ENCODE results near the gene GAPDHS. TPM values are rescaled to one million over a fixed set of nuclear protein-coding genes. Genes with fewer than 3 reads are reported as not detected.

Gene GAPDHS
- total RNA-seq, 1 donor from 2014 or later, result not detected

DNA sequence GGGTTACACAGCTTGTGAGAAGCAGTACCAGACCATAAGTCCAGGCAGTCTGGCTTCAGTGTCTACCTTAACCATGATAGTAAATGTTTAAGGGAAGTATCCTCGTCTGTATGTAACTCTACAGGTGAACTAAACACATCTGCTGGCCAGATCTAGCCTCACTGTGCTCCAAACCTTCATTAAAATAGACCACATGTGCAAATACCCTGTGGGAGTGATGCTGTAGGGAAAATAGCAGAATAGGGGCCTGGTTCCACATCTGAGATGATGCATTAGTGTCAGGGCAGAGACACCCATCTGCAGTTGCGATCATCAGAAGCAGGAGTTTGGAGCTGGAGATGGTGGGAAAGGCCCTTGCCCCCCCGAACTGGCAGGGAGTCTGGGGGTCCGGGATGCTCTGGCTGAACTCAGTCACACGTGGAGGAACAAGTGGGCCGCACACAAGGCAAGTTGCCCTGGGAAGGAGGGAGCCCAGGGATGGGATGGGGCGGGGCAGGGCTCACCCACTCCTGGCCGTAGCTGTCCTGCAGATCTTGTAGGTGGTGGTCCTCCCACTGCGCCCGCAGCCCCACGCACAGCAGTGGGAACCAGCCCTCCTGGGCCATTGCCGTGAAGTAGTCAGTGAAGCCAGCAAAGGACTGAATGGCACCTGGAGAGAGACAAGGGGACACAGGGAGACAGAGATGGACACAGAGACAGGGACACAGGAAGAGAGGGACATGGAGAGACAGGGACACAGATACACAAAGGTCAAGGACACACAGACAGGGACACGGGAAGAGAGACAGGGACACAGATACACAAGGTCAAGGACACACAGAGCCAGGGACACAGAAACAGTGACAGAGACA is 19.5 kb downstream of the GAPDHS start:
- Mint-ChIP-seq H3K36me3 (ENCODE audit: unreplicated experiment) (no peaks in the 10 kb centered on the region), H3K9me3 (ENCODE audit: unreplicated experiment) (peaks cover 10% of the 10 kb centered on the region), H3K4me1 (ENCODE audit: low read depth, unreplicated experiment) (no peaks in the 10 kb centered on the region), H3K4me3 (ENCODE audit: unreplicated experiment) (peak overlapping the region; percentile 50), H3K27ac (ENCODE audit: unreplicated experiment) (no peak overlapping the region), H3K27me3 (ENCODE audit: unreplicated experiment) (peaks cover 16% of the 10 kb centered on the region)
- TF ChIP-seq, protein P1, sequence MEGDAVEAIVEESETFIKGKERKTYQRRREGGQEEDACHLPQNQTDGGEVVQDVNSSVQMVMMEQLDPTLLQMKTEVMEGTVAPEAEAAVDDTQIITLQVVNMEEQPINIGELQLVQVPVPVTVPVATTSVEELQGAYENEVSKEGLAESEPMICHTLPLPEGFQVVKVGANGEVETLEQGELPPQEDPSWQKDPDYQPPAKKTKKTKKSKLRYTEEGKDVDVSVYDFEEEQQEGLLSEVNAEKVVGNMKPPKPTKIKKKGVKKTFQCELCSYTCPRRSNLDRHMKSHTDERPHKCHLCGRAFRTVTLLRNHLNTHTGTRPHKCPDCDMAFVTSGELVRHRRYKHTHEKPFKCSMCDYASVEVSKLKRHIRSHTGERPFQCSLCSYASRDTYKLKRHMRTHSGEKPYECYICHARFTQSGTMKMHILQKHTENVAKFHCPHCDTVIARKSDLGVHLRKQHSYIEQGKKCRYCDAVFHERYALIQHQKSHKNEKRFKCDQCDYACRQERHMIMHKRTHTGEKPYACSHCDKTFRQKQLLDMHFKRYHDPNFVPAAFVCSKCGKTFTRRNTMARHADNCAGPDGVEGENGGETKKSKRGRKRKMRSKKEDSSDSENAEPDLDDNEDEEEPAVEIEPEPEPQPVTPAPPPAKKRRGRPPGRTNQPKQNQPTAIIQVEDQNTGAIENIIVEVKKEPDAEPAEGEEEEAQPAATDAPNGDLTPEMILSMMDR (IDR thresholded peaks at IDR 0.05; ENCODE audit: partially characterized antibody, unreplicated experiment), result no peak
- no peak for DNase-seq

DNA sequence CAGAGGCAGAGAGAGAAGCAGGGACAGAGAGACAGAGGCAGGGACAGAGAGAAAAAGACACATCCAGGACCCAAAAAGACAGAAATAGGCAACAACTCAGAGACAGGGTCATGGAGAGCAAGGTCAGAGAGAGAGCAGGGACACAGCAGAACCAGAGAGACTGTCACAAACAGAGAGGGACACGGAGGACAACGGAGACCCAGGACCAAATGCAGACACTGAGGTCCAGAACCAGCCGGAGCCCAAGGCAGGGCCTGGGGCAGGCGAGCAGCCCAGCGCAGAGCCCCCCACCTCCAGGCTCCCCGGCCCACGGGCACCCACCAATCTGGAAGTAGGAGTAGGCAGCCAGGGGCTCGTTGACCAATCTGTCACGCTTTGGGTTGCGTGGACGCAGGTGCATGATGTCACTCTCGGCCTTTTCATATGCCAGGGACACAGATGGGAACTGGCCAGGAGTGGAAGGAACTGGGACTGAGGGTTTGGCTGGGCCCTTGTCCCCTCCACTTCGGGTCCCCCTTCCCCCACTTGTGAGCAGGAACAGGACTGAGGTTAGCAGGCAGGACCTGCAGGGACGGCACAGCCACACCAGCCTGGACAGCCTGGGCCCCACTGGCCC is 20.2 kb downstream of the GAPDHS start:
- H3K36me3 Mint-ChIP-seq (ENCODE audit: unreplicated experiment), result no peaks in the 10 kb centered on the region
- peaks cover 18% of the 10 kb centered on the region for H3K27me3 Mint-ChIP-seq (ENCODE audit: unreplicated experiment)
- H3K27ac Mint-ChIP-seq (ENCODE audit: unreplicated experiment), result no peak overlapping the region
- TF ChIP-seq, protein P1 (IDR thresholded peaks at IDR 0.05; ENCODE audit: partially characterized antibody, unreplicated experiment), result no peak
- peak overlapping the region; percentile 50 for H3K4me3 Mint-ChIP-seq (ENCODE audit: unreplicated experiment)
- peaks cover 8% of the 10 kb centered on the region for H3K9me3 Mint-ChIP-seq (ENCODE audit: unreplicated experiment)
- no peaks in the 10 kb centered on the region for H3K4me1 Mint-ChIP-seq (ENCODE audit: low read depth, unreplicated experiment)
- no peak for DNase-seq

DNA sequence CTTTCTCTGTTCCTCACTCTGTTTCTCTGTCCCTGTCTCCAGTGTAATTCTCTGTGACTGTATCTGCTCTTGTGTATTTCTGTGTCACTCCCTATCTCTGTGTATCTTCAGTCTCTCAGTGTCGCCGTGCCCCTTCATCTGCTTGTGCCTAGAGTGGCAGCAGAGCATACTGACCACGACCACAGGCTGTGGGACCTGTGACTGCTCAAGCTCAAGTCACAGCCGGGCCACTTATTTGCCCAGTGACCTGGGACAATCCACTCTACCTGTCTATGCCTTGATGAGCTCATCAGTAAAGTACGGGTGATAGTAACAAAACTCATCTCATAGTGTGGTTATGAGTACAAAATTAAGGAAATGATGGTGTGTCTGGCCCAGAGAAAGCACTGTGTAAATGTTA is 20.8 kb downstream of the GAPDHS start:
- Mint-ChIP-seq H3K27ac (ENCODE audit: unreplicated experiment) (no peak overlapping the region), H3K9me3 (ENCODE audit: unreplicated experiment) (peaks cover 4% of the 10 kb centered on the region), H3K4me1 (ENCODE audit: low read depth, unreplicated experiment) (no peaks in the 10 kb centered on the region), H3K36me3 (ENCODE audit: unreplicated experiment) (no peaks in the 10 kb centered on the region), H3K4me3 (ENCODE audit: unreplicated experiment) (no peak overlapping the region), H3K27me3 (ENCODE audit: unreplicated experiment) (peaks cover 17% of the 10 kb centered on the region)
- TF ChIP-seq, protein P1 (IDR thresholded peaks at IDR 0.05; ENCODE audit: partially characterized antibody, unreplicated experiment), result no peak
- DNase-seq, result no peak

DNA sequence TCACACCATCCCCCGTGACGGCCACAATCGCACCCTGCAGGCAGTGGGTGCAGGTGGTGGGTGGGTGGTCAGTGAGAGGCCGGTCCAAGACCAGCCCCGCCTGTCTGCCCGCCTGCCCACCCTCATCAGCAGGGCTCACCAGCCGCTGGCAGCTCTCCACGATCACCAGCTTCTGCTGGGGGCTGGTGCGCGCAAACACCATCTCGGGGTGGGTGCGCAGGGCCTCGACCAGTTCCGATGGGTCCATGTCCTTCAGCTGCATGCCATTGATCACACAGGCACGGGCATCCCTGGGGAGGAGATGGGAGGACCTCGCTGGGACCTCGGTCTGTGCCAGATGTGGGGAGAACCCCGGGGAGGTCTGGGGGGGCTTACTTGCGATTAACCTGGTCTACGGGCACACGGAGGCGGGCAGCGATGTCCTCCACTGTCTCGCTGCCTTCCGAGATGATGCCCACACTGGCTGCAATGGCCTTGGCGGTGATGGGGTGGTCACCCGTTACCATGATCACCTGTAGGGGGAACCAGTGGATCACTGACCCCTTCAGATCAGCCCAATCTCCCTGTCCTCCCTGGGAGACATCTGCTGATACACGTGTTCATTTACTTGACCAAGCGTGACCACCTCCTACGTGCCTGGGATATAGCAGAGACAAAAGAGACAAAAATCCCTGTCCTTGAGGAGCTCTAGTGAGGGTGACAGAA is 22.2 kb downstream of the GAPDHS start:
- TF ChIP-seq, protein P1 (IDR thresholded peaks at IDR 0.05; ENCODE audit: partially characterized antibody, unreplicated experiment), result no peak
- H3K4me3 Mint-ChIP-seq (ENCODE audit: unreplicated experiment), result no peak overlapping the region
- H3K27ac Mint-ChIP-seq (ENCODE audit: unreplicated experiment), result peak overlapping the region; percentile 79
- DNase-seq, result no peak
- H3K36me3 Mint-ChIP-seq (ENCODE audit: unreplicated experiment), result no peaks in the 10 kb centered on the region
- peaks cover 2% of the 10 kb centered on the region for H3K9me3 Mint-ChIP-seq (ENCODE audit: unreplicated experiment)
- H3K4me1 Mint-ChIP-seq (ENCODE audit: low read depth, unreplicated experiment), result no peaks in the 10 kb centered on the region
- H3K27me3 Mint-ChIP-seq (ENCODE audit: unreplicated experiment), result peaks cover 14% of the 10 kb centered on the region
